ENCODE results near the gene OSTN.
"Not testable (repeated sequence)": the region's sequence is repeated elsewhere in the genome, so short reads cannot be mapped to it uniquely, and the experiment has no call there.

OSTN gene

DNA sequence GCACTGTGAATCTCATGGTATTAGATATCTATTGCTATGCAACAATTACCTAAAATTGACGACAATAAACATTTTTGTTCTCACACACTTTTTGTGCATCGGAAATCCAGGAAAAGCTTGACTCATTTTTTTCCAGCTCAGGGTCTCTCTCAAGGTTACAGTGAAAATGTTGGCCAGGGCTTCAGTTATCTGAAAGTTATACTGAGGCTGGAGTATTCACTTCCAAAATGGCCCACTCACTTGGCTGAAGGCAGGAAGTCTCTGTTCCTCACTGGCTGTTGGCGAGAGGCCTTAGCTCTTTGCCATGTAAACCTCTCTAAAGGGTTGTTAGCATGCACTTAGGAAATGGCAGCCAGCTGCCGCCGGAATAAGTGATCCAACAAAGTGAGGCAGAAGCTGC lies 41.4 kb downstream of the OSTN start:
- no peak for DNase-seq
- H3K36me3 Mint-ChIP-seq (ENCODE audit: low read depth) = no peaks in the 10 kb centered on the region
- no peak overlapping the region for H3K4me3 Mint-ChIP-seq
- H3K27me3 Mint-ChIP-seq = no peaks in the 10 kb centered on the region
- H3K4me1 Mint-ChIP-seq (ENCODE audit: low read depth) = peaks cover 5% of the 10 kb centered on the region
- H3K9me3 Mint-ChIP-seq = no peaks in the 10 kb centered on the region
- no peak overlapping the region for H3K27ac Mint-ChIP-seq

DNA sequence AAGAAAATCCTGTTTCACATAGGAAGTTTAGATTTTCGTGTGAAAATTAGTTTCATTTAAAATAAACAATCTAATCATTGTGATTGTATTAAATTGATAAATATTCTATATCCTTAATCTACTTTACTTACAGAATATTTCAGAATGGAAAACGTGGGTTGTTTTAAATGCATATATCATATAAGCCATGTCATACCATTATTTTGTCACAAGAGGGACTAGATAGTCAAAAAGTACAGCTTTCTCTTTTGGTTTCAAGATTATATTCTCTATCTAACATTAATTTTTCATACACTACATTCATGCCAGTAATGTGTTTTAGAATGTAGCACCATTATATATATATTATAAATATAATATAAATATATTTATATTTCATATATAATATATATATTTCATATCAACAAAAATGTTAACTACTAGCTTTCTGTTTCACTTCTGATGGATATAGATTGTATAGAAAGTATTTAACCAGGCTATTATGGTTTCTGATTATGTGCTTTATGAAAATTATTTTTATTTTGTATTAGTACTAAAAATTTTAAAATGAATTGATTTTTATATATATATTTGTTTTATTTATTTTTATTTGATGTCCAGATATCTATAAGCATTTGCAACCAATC lies 45.3 kb downstream of the OSTN start:
- peaks cover 2% of the 10 kb centered on the region for H3K4me1 Mint-ChIP-seq (ENCODE audit: low read depth)
- H3K27me3 Mint-ChIP-seq = no peaks in the 10 kb centered on the region
- no peak overlapping the region for H3K4me3 Mint-ChIP-seq
- H3K9me3 Mint-ChIP-seq = no peaks in the 10 kb centered on the region
- DNase-seq = no peak
- no peaks in the 10 kb centered on the region for H3K36me3 Mint-ChIP-seq (ENCODE audit: low read depth)
- no peak overlapping the region for H3K27ac Mint-ChIP-seq

DNA sequence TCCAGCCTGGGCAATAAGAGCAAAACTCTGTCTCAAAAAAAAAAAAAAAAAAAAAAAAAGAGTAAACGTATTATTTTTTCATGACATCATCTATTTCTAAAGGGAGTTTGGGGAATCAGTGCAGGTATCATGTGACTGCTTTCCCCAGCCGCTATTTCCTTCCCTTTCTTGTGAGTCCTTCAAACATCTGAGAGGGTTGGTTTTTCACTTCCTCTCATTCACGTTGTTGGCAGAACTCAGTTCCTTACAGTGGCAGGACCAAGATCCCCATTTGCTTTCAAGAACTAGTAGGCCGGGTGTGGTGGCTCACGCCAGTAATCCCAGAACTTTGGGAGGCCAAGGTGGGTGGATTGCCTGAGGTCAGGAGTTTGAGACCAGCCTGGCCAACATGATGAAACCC lies 47.0 kb downstream of the OSTN start:
- not testable (repeated sequence) for H3K4me1 Mint-ChIP-seq (ENCODE audit: low read depth)

DNA sequence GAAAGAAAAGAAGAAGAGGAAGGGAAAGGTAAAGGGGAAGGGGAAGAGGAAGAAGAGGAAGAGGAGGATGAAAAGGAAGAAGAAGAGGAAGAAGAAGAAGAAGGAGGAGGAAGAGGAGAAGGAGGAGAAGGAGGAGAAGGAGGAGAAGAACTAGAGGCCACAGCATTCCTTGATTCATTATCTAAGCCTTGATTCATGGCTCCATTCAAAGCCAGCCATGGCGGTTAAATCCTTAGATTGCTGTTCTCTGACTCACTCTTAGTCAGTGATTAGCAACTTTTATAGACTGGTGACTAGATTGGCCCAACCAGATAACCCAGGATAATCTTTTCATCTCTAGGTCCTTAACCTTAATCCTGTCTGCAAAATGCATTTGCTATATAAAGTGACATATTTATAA lies 47.6 kb downstream of the OSTN start:
- Mint-ChIP-seq H3K27me3 (no peaks in the 10 kb centered on the region), H3K27ac (no peak overlapping the region), H3K9me3 (no peaks in the 10 kb centered on the region), H3K36me3 (ENCODE audit: low read depth) (no peaks in the 10 kb centered on the region), H3K4me3 (no peak overlapping the region), H3K4me1 (ENCODE audit: low read depth) (peaks cover 2% of the 10 kb centered on the region)
- no peak for DNase-seq

More for the DNA sequence above, 47.0 kb downstream of the OSTN start:
- H3K27ac Mint-ChIP-seq; DNase-seq; H3K9me3 Mint-ChIP-seq; H3K27me3 Mint-ChIP-seq; H3K36me3 Mint-ChIP-seq (ENCODE audit: low read depth); H3K4me3 Mint-ChIP-seq: not testable (repeated sequence)

DNA sequence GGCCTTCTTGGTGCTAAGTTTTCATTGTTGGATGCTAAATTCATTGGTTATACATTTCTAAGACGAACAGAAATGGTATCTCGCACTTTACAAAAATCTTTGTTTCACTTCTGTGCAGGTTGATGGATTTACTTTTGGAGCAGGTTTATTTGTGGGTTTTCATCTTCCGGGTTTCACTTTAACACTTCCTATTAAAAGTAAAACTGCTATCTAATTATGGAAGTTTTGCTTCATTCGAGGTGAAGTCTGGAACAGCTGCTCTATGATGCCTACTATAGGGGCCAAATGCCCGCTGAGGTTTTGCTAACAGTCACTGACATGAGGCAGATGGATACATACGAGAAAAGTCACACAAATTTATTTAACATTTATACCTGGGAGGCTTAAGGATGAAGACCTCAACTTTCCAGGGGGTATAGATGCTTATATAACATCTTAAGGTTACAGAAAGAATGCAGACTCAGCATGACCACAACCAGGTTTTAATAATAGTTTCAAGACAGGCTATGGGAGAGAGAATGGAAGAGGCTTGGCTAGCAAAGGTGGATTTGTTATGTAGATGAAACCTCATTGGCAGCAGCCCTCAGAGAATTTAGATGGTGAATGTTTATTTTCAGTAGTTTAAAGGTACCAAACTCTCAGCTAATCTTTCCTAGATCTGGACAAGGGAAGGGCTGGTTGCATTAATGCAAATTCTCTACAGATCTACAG lies 54.2 kb downstream of the OSTN start:
- Mint-ChIP-seq H3K27ac (no peak overlapping the region), H3K36me3 (ENCODE audit: low read depth) (no peaks in the 10 kb centered on the region), H3K4me1 (ENCODE audit: low read depth) (no peaks in the 10 kb centered on the region), H3K4me3 (no peak overlapping the region), H3K27me3 (no peaks in the 10 kb centered on the region), H3K9me3 (no peaks in the 10 kb centered on the region)
- DNase-seq = no peak

DNA sequence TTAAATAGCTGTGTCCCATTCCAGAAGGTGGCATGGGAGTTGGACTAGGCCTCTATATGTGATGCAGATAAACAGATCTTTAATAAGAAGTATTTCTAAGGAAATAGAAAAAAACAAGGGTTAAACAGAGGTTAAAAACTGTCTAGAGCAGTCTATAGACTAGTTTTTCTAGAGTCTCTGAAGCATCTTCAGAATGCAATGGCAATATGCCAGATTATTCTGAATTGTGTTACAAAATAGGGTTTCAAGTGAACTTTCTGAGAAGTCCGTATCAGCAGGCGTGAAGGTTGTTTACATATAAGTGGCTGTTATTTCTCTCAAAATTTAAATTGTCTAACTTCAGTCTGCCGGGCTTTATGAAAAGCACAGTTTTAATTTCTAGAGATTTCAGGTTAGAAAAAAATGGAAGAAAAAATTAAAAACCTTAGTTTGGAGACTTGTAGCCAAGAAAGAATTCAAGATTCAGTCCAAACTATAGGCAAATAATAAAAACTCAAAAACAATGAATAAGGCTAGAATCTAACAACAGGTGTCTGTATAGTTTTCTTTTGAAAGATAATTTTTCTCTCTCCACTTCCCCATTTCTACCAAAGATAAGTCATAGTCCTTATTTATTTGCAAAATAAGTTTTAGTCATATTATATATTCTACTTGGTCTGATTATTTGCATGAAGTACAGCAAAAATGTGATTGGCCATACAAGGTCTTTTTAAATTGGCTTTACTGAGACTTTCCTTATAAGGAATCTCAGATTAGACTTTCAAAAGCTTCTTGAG lies 55.2 kb downstream of the OSTN start:
- H3K36me3 Mint-ChIP-seq (ENCODE audit: low read depth) = no peaks in the 10 kb centered on the region

DNA sequence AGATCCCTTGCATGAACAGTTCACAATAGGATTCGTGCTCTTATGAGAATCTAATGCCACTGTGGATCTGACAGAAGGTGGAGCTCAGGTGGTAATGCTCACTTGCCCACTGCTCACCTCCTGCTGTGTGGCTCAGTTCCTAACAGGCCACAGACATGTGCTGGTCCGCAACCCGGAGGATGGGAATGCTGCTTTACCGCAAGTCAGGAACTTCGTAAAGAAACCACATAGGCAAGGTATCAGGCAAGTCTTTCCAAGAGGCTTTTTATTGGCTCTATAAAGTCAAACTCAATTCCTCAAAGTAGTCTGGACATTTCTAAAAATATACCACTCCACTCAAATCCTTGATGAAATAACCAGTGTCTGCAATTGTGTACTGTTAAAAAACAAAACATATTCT lies 56.1 kb downstream of the OSTN start:
- no peak for DNase-seq
- Mint-ChIP-seq H3K4me1 (ENCODE audit: low read depth) (no peaks in the 10 kb centered on the region), H3K4me3 (no peak overlapping the region), H3K9me3 (no peaks in the 10 kb centered on the region), H3K27me3 (no peaks in the 10 kb centered on the region), H3K36me3 (ENCODE audit: low read depth) (no peaks in the 10 kb centered on the region), H3K27ac (no peak overlapping the region)

More for the DNA sequence above, 55.2 kb downstream of the OSTN start:
- H3K4me3 Mint-ChIP-seq = no peak overlapping the region
- no peaks in the 10 kb centered on the region for H3K27me3 Mint-ChIP-seq
- H3K27ac Mint-ChIP-seq = no peak overlapping the region
- no peaks in the 10 kb centered on the region for H3K4me1 Mint-ChIP-seq (ENCODE audit: low read depth)
- no peak for DNase-seq
- H3K9me3 Mint-ChIP-seq = no peaks in the 10 kb centered on the region

DNA sequence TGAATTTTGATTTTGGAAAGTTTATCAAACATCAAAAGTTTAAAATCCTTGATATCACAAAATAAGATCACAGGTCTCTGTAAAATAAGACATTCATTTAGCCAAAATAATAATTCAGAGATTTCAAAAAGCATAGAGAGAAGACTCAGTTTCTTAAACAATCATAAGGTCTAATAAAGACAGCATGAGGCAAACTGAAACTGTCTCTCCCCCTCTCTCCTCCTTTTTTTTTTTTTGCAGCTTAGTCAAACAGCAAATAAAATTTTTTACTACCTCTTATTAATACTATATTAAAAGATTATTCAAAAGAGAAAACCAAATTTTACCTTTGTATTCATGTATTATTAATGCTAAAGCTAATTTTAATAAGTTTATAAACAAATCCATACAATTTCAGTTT lies 57.4 kb downstream of the OSTN start:
- Mint-ChIP-seq H3K36me3 (ENCODE audit: low read depth) (no peaks in the 10 kb centered on the region), H3K4me3 (no peak overlapping the region), H3K9me3 (no peaks in the 10 kb centered on the region), H3K27ac (no peak overlapping the region), H3K4me1 (ENCODE audit: low read depth) (no peaks in the 10 kb centered on the region), H3K27me3 (no peaks in the 10 kb centered on the region)
- DNase-seq = no peak

DNA sequence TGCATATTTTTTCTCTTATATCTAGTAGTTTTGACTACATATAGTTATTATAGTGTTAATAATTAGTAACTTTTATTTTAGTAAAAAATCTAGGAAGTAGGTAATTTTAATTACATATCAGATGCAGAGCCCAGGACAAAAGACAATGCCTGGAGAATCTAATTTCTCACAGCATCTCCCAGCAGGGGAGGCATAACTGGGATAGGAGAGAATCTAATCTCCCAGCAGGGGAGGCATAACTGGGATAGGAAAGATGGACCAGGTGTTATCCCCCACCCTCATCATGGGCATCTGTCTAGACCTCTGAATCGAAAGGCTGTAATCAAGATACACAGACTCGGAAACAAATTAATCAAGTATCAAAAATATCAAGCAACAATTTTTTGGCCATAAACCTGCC lies 58.2 kb downstream of the OSTN start:
- Mint-ChIP-seq H3K36me3 (ENCODE audit: low read depth) (no peaks in the 10 kb centered on the region), H3K9me3 (no peaks in the 10 kb centered on the region), H3K27ac (no peak overlapping the region), H3K27me3 (no peaks in the 10 kb centered on the region), H3K4me1 (ENCODE audit: low read depth) (no peaks in the 10 kb centered on the region), H3K4me3 (no peak overlapping the region)
- no peak for DNase-seq

DNA sequence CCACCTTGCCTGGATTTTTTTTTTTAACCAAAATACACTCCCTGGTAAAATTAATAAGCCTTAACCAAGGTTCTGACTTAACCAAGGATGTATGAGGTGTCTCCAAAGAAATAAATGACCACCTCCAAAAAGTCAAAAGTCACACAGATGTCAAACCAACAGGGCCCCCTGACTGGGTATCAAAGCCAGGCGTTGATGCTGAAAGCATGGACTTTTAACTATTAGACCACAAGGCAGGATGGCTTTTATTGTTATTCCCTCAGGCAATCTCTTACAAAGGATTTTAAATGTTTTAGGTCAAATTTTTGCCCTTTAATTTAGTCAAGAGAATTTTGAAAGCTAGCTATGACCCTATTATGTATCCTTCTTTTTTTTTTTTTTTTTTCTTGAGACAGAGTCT lies 60.4 kb downstream of the OSTN start:
- Mint-ChIP-seq H3K4me3 (no peak overlapping the region), H3K27me3 (no peaks in the 10 kb centered on the region), H3K36me3 (ENCODE audit: low read depth) (no peaks in the 10 kb centered on the region), H3K4me1 (ENCODE audit: low read depth) (peaks cover 3% of the 10 kb centered on the region), H3K27ac (no peak overlapping the region), H3K9me3 (no peaks in the 10 kb centered on the region)
- no peak for DNase-seq

DNA sequence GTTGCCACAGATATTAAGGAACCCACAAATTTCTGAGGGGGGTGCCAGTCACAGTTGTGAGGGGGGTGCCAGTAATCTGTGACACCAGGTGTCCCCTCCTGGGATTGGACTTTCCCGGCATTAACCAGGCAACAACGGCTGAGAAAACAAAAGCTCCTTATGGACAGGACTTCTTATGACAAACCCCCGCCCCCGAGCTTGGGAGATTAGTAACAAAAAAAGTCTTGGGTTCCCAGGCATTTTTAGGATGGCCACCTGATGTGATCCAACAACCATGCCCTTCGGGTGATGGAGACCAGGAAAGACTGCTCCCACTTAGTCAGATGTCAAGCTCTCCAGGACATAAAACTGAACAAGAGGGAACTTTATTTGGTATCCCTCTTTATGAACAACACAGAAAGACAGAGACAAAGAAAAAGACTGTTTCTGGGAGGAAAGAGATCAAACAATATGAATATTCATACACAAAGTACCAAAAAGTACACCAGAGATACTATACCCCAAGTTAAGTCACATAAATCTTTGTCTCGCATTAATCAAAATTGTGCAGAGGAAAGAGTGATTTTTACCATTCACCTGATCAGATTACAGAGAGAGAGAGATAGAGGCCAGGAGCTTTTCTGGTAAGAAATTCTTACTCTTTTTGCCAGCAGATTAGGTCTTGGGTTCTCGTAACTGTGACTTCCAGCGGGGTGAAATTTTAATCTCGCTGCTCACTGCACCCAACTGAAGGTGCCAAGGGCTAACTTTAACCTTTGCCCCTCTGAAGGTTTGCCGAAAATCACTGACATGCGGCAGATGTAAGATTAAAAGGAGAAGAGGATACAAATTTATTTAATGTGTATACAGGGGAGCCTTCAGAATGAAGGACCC lies 61.6 kb downstream of the OSTN start:
- Mint-ChIP-seq H3K27ac (no peak overlapping the region), H3K4me3 (no peak overlapping the region), H3K4me1 (ENCODE audit: low read depth) (peaks cover 3% of the 10 kb centered on the region), H3K9me3 (no peaks in the 10 kb centered on the region), H3K27me3 (no peaks in the 10 kb centered on the region), H3K36me3 (ENCODE audit: low read depth) (no peaks in the 10 kb centered on the region)
- DNase-seq = no peak

DNA sequence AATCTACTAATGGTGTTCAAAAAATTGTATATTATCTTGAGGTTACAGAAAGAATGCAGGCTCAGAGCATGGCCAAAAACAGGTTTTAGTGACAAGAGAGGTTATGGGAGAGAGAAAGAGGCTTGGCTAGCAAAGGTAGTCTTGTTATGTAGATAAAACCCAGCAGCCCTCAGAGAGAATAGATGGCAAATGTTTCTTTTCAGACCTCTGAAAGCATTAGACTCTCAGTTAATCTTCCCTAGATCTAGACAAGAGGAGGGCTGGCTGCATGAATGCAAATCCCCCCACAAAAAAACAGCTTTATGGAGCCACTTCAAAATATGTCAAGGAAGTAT lies 62.2 kb downstream of the OSTN start:
- DNase-seq = no peak
- Mint-ChIP-seq H3K27me3 (no peaks in the 10 kb centered on the region), H3K9me3 (no peaks in the 10 kb centered on the region), H3K4me3 (no peak overlapping the region), H3K27ac (no peak overlapping the region), H3K4me1 (ENCODE audit: low read depth) (peaks cover 3% of the 10 kb centered on the region), H3K36me3 (ENCODE audit: low read depth) (no peaks in the 10 kb centered on the region)

DNA sequence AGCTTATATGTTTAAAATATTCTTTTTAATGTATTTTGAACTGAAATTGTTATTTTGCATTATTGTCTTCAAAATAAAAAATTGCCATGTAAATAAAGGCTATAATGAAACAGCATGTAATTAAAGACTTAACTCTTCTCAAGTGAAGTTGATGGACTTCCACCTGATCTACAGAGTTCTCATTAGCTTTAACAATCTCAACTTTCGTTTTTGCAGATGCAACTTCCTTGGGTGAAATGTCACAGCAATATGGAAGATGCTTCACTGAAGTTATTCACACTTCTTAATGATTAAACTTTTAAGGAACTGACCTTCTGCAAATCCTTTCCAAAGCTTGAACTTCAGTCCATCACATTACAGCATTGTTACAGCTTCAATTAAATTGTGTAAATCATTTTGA lies 63.6 kb downstream of the OSTN start:
- no peak overlapping the region for H3K27ac Mint-ChIP-seq
- no peak overlapping the region for H3K4me3 Mint-ChIP-seq
- H3K27me3 Mint-ChIP-seq = no peaks in the 10 kb centered on the region
- no peaks in the 10 kb centered on the region for H3K36me3 Mint-ChIP-seq (ENCODE audit: low read depth)
- H3K9me3 Mint-ChIP-seq = no peaks in the 10 kb centered on the region
- H3K4me1 Mint-ChIP-seq (ENCODE audit: low read depth) = peaks cover 3% of the 10 kb centered on the region
- no peak for DNase-seq

DNA sequence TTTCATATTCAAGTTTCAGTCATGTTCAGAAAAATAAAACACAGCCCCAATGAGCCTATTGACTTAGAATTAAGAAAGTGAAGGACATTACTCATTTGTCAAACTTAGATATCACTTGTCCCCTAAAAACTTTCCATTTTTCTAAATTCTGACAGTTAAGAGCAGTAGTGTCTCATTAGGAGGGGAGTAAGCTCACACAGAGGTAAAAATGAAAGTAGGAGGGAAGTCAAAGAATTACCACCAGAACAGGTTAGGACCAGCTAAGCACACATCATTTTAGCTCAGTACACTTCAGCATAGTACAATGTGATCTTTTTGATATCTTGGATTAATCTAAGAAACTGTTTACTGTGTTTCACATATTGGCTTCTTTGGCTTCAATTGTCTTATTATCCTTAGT lies 64.3 kb downstream of the OSTN start:
- Mint-ChIP-seq H3K4me3 (no peak overlapping the region), H3K9me3 (no peaks in the 10 kb centered on the region), H3K36me3 (ENCODE audit: low read depth) (no peaks in the 10 kb centered on the region), H3K27me3 (no peaks in the 10 kb centered on the region), H3K27ac (no peak overlapping the region), H3K4me1 (ENCODE audit: low read depth) (peaks cover 3% of the 10 kb centered on the region)
- DNase-seq = no peak
